ENCODE measurements around the gene TTC31. TPM values are rescaled to one million over a fixed set of nuclear protein-coding genes. Genes with fewer than 3 reads are reported as not detected.

Gene TTC31
- total RNA-seq, 1 experiment from 2014 or later: 38.3 TPM

DNA sequence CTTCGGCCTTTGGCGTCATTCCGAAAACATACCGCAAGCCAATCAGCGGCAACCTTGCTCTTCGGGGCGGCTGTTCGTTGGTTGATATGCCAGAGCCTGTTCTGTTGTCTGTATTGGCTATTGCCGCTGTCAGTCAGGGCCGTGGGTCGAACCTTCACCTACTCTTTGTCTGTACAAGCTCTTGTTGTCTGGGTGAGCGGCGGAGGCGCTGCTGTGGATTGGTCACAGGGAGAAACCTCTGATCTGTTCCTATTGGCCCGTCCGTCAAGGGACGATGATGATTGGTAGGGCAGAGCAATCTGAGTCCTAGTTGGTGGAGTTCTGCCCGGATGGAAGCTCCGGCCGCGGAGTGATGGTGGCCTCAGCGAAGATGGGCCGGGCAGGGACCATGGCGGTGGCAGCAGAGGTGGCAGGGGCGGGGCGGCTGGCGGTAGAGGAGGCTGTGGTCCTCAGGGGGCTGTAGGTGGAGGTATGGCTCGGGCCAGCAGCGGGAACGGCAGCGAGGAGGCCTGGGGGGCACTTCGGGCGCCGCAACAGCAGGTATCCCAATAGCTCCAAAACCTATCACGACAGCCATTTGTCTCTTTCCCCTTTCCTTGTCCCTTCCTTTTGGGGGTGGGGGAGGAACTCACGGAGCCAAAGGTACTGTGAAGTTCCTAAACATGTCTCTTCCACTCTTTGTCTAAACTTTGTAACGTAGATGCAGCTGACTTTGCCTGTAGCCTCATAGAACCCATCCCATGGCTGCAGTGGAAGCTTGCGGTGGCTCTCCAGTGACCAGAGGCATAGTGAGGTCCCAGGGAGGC lies 24.5 kb upstream of the TTC31 start, which contains the start of gene WBP1 (continued):
- TF ChIP-seq IRF2 (CRISPR knock-in tag; IDR thresholded peaks at IDR 0.05; ENCODE audit: borderline replicate concordance, low read depth) (no peak), ZNF423 (CRISPR knock-in tag; IDR thresholded peaks at IDR 0.05) (no peak), MYBL2 (CRISPR knock-in tag; IDR thresholded peaks at IDR 0.05) (0 out of 2 replicates have a peak, but pooled peaks have one; percentile 47), PRDM15 (CRISPR knock-in tag; IDR thresholded peaks at IDR 0.05) (no peak), ZNF671 (CRISPR knock-in tag; IDR thresholded peaks at IDR 0.05) (no peak), NR3C1 (CRISPR knock-in tag; conservative IDR thresholded peaks at IDR 0.05; ENCODE audit: low read depth) (no peak), ERG (CRISPR knock-in tag; IDR thresholded peaks at IDR 0.05) (no peak), TP53 (CRISPR knock-in tag; IDR thresholded peaks at IDR 0.05) (no peak), SP1 (CRISPR knock-in tag; conservative IDR thresholded peaks at IDR 0.05) (peak; percentile 43; the same call in 1 of the 2 replicates), ATF1 (CRISPR knock-in tag; IDR thresholded peaks at IDR 0.05) (no peak), ETV6 (CRISPR knock-in tag; IDR thresholded peaks at IDR 0.05) (0 out of 2 replicates have a peak, but pooled peaks have one; percentile 23), ZNF512 (CRISPR knock-in tag; IDR thresholded peaks at IDR 0.05; ENCODE audit: borderline replicate concordance) (no peak), RELA (CRISPR knock-in tag; IDR thresholded peaks at IDR 0.05; ENCODE audit: borderline replicate concordance) (no peak), SOX15 (CRISPR knock-in tag; IDR thresholded peaks at IDR 0.05) (no peak), SMAD3 (CRISPR knock-in tag; IDR thresholded peaks at IDR 0.05; ENCODE audit: borderline replicate concordance) (no peak), PRRX2 (CRISPR knock-in tag; IDR thresholded peaks at IDR 0.05) (0 out of 2 replicates have a peak, but pooled peaks have one; percentile 79)
- TF ChIP-seq, protein P1, sequence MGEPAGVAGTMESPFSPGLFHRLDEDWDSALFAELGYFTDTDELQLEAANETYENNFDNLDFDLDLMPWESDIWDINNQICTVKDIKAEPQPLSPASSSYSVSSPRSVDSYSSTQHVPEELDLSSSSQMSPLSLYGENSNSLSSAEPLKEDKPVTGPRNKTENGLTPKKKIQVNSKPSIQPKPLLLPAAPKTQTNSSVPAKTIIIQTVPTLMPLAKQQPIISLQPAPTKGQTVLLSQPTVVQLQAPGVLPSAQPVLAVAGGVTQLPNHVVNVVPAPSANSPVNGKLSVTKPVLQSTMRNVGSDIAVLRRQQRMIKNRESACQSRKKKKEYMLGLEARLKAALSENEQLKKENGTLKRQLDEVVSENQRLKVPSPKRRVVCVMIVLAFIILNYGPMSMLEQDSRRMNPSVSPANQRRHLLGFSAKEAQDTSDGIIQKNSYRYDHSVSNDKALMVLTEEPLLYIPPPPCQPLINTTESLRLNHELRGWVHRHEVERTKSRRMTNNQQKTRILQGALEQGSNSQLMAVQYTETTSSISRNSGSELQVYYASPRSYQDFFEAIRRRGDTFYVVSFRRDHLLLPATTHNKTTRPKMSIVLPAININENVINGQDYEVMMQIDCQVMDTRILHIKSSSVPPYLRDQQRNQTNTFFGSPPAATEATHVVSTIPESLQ (CRISPR knock-in tag; IDR thresholded peaks at IDR 0.05): no peak
- TF ChIP-seq, protein P2, sequence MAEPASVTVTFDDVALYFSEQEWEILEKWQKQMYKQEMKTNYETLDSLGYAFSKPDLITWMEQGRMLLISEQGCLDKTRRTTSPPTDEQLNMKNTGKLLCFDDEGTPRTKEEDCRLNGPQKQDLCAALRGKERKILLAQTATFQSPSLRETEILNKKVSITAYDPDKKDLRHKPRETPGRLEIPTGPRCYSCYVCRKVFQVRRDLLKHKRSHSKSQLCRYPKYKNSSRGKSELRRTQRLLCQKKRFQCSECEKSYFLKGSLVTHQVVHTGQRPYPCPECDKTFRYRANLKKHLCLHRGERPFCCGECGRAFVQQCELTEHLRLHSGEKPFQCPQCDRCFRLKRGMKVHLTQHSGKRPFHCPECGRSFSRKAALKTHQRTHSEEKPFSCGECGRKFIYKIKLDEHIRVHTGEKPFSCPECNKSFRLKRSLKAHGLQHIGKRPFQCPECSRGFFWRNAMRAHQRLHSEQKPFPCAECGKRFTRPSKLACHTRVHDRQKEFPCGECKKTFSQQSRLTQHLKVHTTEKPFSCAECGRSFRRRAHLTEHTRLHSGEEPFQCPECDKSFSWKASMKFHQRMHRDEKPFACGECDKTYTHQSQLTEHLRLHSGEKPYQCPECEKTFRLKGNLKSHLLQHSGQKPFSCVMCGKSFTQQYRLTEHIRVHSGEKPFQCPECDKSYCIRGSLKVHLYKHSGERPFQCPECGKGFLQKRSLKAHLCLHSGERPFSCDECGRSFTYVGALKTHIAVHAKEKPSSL (CRISPR knock-in tag; conservative IDR thresholded peaks at IDR 0.05): no peak
- TF ChIP-seq, protein P3, sequence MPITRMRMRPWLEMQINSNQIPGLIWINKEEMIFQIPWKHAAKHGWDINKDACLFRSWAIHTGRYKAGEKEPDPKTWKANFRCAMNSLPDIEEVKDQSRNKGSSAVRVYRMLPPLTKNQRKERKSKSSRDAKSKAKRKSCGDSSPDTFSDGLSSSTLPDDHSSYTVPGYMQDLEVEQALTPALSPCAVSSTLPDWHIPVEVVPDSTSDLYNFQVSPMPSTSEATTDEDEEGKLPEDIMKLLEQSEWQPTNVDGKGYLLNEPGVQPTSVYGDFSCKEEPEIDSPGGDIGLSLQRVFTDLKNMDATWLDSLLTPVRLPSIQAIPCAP (CRISPR knock-in tag; IDR thresholded peaks at IDR 0.05): no peak
- TF ChIP-seq, protein P4, sequence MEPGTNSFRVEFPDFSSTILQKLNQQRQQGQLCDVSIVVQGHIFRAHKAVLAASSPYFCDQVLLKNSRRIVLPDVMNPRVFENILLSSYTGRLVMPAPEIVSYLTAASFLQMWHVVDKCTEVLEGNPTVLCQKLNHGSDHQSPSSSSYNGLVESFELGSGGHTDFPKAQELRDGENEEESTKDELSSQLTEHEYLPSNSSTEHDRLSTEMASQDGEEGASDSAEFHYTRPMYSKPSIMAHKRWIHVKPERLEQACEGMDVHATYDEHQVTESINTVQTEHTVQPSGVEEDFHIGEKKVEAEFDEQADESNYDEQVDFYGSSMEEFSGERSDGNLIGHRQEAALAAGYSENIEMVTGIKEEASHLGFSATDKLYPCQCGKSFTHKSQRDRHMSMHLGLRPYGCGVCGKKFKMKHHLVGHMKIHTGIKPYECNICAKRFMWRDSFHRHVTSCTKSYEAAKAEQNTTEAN (CRISPR knock-in tag; IDR thresholded peaks at IDR 0.05): no peak
- TF ChIP-seq, protein P5, sequence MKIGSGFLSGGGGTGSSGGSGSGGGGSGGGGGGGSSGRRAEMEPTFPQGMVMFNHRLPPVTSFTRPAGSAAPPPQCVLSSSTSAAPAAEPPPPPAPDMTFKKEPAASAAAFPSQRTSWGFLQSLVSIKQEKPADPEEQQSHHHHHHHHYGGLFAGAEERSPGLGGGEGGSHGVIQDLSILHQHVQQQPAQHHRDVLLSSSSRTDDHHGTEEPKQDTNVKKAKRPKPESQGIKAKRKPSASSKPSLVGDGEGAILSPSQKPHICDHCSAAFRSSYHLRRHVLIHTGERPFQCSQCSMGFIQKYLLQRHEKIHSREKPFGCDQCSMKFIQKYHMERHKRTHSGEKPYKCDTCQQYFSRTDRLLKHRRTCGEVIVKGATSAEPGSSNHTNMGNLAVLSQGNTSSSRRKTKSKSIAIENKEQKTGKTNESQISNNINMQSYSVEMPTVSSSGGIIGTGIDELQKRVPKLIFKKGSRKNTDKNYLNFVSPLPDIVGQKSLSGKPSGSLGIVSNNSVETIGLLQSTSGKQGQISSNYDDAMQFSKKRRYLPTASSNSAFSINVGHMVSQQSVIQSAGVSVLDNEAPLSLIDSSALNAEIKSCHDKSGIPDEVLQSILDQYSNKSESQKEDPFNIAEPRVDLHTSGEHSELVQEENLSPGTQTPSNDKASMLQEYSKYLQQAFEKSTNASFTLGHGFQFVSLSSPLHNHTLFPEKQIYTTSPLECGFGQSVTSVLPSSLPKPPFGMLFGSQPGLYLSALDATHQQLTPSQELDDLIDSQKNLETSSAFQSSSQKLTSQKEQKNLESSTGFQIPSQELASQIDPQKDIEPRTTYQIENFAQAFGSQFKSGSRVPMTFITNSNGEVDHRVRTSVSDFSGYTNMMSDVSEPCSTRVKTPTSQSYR (CRISPR knock-in tag; IDR thresholded peaks at IDR 0.05): no peak
